OCI-LY1 (cell line): ENCODE results near the gene CNTNAP2.

Experiments
- H2AFZ ChIP-seq: fragments of 200-600 bp; sonication (generic), shearing (Covaris generic); 2 replicates; pipeline ENCODE4 v1.6.0; 2014; ENCODE audit warnings: antibody characterized with exemption, mild to moderate bottlenecking, low read length
- H3F3A ChIP-seq: fragments of 200-600 bp; sonication (generic), shearing (Covaris generic); 2 replicates; pipeline ENCODE4 v1.6.0; 2014; ENCODE audit warnings: mild to moderate bottlenecking, antibody characterized with exemption, low read length, moderate library complexity; ENCODE audit not compliant: insufficient read depth
- H3K27ac ChIP-seq: fragments of 200-600 bp; sonication (generic); 2 replicates; pipeline ENCODE4 v1.5.1; 2014; ENCODE audit warnings: low read length, mixed run types, mild to moderate bottlenecking, low read depth; ENCODE audit not compliant: poor library complexity, severe bottlenecking
- H3K27me3 ChIP-seq: fragments of 200-600 bp; sonication (generic); 2 replicates; pipeline ENCODE4 v1.6.0; 2014; ENCODE audit warnings: antibody characterized with exemption, mild to moderate bottlenecking, low read length, moderate library complexity; ENCODE audit not compliant: insufficient read depth
- H3K36me3 ChIP-seq: fragments of 200-600 bp; sonication (generic); 2 replicates; pipeline ENCODE4 v1.6.1; 2014; ENCODE audit warnings: mild to moderate bottlenecking, antibody characterized with exemption, low read length, moderate library complexity, mixed read lengths; ENCODE audit not compliant: insufficient read depth
- H3K4me1 ChIP-seq: fragments of 200-600 bp; sonication (generic); 2 replicates; pipeline ENCODE4 v1.5.1; 2014; ENCODE audit warnings: mild to moderate bottlenecking, low read length, moderate library complexity; ENCODE audit not compliant: insufficient read depth, severe bottlenecking
- H3K4me2 ChIP-seq: fragments of 200-600 bp; sonication (generic), shearing (Covaris generic); 2 replicates; pipeline ENCODE4 v1.6.1; 2014; ENCODE audit warnings: low read length
- H3K4me3 ChIP-seq: fragments of 200-600 bp; sonication (generic); 2 replicates; pipeline ENCODE4 v1.5.1; 2014; ENCODE audit warnings: low read length, low read depth, mild to moderate bottlenecking, mixed read lengths; ENCODE audit not compliant: poor library complexity, severe bottlenecking
- H3K79me2 ChIP-seq: fragments of 200-600 bp; shearing (Covaris generic); 2 replicates; pipeline ENCODE4 v1.6.1; 2016; ENCODE audit warnings: mixed run types, low read length, mixed read lengths; ENCODE audit not compliant: insufficient read depth
- H3K9ac ChIP-seq: fragments of 200-600 bp; sonication (generic), shearing (Covaris generic); 2 replicates; pipeline ENCODE4 v1.6.1; 2014; ENCODE audit warnings: mild to moderate bottlenecking, low read length, mixed read lengths
- H3K9me2 ChIP-seq: fragments of 200-600 bp; sonication (generic), shearing (Covaris generic); 2 replicates; pipeline ENCODE4 v1.6.1; 2014; ENCODE audit warnings: low read depth, mild to moderate bottlenecking, low read length, mixed read lengths
- H3K9me3 ChIP-seq: fragments of 200-600 bp; shearing (Covaris generic); 2 replicates; pipeline ENCODE4 v1.6.1; 2014; ENCODE audit warnings: low read length, mixed read lengths
- H4K20me1 ChIP-seq: fragments of 200-600 bp; sonication (generic), shearing (Covaris generic); 2 replicates; pipeline ENCODE4 v1.6.0; 2016; ENCODE audit warnings: mild to moderate bottlenecking, low read length; ENCODE audit not compliant: insufficient read depth
- EZH2 ChIP-seq: fragments of 200-600 bp; sonication (generic), shearing (Covaris generic); IDR thresholded peaks from 2 replicates; pipeline ENCODE4 v1.8.0; 2017; ENCODE audit warnings: borderline replicate concordance, mixed run types, mild to moderate bottlenecking, antibody characterized with exemption, low read length, moderate library complexity, mixed read lengths
- TF ChIP-seq, protein P1 (sequence below): fragments of 200-600 bp; sonication (generic), shearing (Covaris generic); IDR thresholded peaks from 2 replicates; pipeline ENCODE4 v1.5.1; 2017; ENCODE audit warnings: mild to moderate bottlenecking, antibody characterized with exemption, low read length, moderate library complexity, mixed read lengths

CNTNAP2 gene

GRCh38 chr7:148408307-148408706, 2291.7 kb downstream of the CNTNAP2 start:
- no peak overlapping the region for H3K9ac ChIP-seq
- no peaks in the 10 kb centered on the region for H4K20me1 ChIP-seq
- no peak overlapping the region for H3K27ac ChIP-seq
- no peaks in the 10 kb centered on the region for H3K9me3 ChIP-seq
- no peak overlapping the region for H2AFZ ChIP-seq
- TF ChIP-seq EZH2, result no peak
- TF ChIP-seq, protein P1, sequence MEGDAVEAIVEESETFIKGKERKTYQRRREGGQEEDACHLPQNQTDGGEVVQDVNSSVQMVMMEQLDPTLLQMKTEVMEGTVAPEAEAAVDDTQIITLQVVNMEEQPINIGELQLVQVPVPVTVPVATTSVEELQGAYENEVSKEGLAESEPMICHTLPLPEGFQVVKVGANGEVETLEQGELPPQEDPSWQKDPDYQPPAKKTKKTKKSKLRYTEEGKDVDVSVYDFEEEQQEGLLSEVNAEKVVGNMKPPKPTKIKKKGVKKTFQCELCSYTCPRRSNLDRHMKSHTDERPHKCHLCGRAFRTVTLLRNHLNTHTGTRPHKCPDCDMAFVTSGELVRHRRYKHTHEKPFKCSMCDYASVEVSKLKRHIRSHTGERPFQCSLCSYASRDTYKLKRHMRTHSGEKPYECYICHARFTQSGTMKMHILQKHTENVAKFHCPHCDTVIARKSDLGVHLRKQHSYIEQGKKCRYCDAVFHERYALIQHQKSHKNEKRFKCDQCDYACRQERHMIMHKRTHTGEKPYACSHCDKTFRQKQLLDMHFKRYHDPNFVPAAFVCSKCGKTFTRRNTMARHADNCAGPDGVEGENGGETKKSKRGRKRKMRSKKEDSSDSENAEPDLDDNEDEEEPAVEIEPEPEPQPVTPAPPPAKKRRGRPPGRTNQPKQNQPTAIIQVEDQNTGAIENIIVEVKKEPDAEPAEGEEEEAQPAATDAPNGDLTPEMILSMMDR, result no peak
- no peak overlapping the region for H3K4me3 ChIP-seq
- no peak overlapping the region for H3K4me2 ChIP-seq
- H3K36me3 ChIP-seq, result no peaks in the 10 kb centered on the region
- no peaks in the 10 kb centered on the region for H3K9me2 ChIP-seq
- no peaks in the 10 kb centered on the region for H3K79me2 ChIP-seq
- H3K4me1 ChIP-seq, result no peaks in the 10 kb centered on the region
- H3F3A ChIP-seq, result no peaks in the 10 kb centered on the region
- peaks cover 4% of the 10 kb centered on the region; the same call in 1 of the 2 replicates for H3K27me3 ChIP-seq

- Histone ChIP-seq H3K4me1 (no peaks in the 10 kb centered on the region), H3K36me3 (no peaks in the 10 kb centered on the region), H3K4me3 (no peak overlapping the region), H3K27ac (no peak overlapping the region), H3K79me2 (no peaks in the 10 kb centered on the region), H3K9me2 (no peaks in the 10 kb centered on the region), H2AFZ (no peak overlapping the region), H3K27me3 (peaks cover 8% of the 10 kb centered on the region; the same call in 1 of the 2 replicates), H3K4me2 (no peak overlapping the region), H4K20me1 (no peaks in the 10 kb centered on the region), H3K9me3 (no peaks in the 10 kb centered on the region), H3K9ac (no peak overlapping the region), H3F3A (no peaks in the 10 kb centered on the region)
- TF ChIP-seq, protein P1, result no peak
- TF ChIP-seq EZH2, result no peak
Observed at GRCh38 chr7:148410905-148411304, 2294.3 kb downstream of the CNTNAP2 start.

- H3K36me3 ChIP-seq, result no peaks in the 10 kb centered on the region
- H3K9me3 ChIP-seq, result no peaks in the 10 kb centered on the region
- no peaks in the 10 kb centered on the region for H3K79me2 ChIP-seq
- no peaks in the 10 kb centered on the region for H3K9me2 ChIP-seq
- no peak overlapping the region for H3K27ac ChIP-seq
- H4K20me1 ChIP-seq, result no peaks in the 10 kb centered on the region
- H3F3A ChIP-seq, result no peaks in the 10 kb centered on the region
- H3K4me2 ChIP-seq, result no peak overlapping the region
- H2AFZ ChIP-seq, result no peak overlapping the region
- no peak for TF ChIP-seq EZH2
- TF ChIP-seq, protein P1, result no peak
- H3K4me3 ChIP-seq, result no peak overlapping the region
- no peak overlapping the region for H3K9ac ChIP-seq
- no peaks in the 10 kb centered on the region for H3K4me1 ChIP-seq
- peaks cover 8% of the 10 kb centered on the region; the same call in 1 of the 2 replicates for H3K27me3 ChIP-seq
Observed at GRCh38 chr7:148412691-148413090, 2296.1 kb downstream of the CNTNAP2 start.
